Peyer's patch (tissue), 4 donors: Measurements from ENCODE around the gene DAZAP2.

Experiments used
- POLR2A ChIP-seq, 2 donors: fragments of 450-650 bp; IDR thresholded peaks; one replicate each; pipeline ENCODE4 v1.5.1; 2017; ENCODE audit warnings: antibody characterized with exemption in 2 of 2, mild to moderate bottlenecking in 2 of 2, moderate library complexity in 2 of 2
- TF ChIP-seq, protein P1 (sequence below), 6 experiments: fragments of 450-650 bp in 4 of 6; fragments of 200-600 bp in 2 of 6; sonication (generic) in 1 of 6; IDR thresholded peaks; one replicate each; pipeline ENCODE4 v1.5.1; 2017 to 2019; ENCODE audit warnings: antibody characterized with exemption in 6 of 6, mild to moderate bottlenecking in 3 of 6, moderate library complexity in 1 of 6

- TF ChIP-seq, protein P1, sequence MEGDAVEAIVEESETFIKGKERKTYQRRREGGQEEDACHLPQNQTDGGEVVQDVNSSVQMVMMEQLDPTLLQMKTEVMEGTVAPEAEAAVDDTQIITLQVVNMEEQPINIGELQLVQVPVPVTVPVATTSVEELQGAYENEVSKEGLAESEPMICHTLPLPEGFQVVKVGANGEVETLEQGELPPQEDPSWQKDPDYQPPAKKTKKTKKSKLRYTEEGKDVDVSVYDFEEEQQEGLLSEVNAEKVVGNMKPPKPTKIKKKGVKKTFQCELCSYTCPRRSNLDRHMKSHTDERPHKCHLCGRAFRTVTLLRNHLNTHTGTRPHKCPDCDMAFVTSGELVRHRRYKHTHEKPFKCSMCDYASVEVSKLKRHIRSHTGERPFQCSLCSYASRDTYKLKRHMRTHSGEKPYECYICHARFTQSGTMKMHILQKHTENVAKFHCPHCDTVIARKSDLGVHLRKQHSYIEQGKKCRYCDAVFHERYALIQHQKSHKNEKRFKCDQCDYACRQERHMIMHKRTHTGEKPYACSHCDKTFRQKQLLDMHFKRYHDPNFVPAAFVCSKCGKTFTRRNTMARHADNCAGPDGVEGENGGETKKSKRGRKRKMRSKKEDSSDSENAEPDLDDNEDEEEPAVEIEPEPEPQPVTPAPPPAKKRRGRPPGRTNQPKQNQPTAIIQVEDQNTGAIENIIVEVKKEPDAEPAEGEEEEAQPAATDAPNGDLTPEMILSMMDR (IDR thresholded peaks at IDR 0.05), result no peak
- TF ChIP-seq POLR2A (IDR thresholded peaks at IDR 0.05), result no peak
Measured at GRCh38 chr12:51214895-51215294, 23.7 kb upstream of the DAZAP2 start.
